Upper lobe of right lung (tissue), 1 donor: ENCODE measurements around the gene TPRN. TPM values are rescaled to one million over a fixed set of nuclear protein-coding genes. Genes with fewer than 3 reads are reported as not detected.
A peak's percentile ranks its signal among the peaks of the same experiment; 100 is the strongest.

Source experiments
- ATAC-seq: fragments of 200-7000 bp; cut with Tn5 transposase; one replicate; pipeline ENCODE4 v1.9.1; 2020; ENCODE audit warnings: mild to moderate bottlenecking, moderate library complexity
- DNase-seq: peaks from one replicate; pipeline ENCODE4 v3.0.0-alpha.2; 2020
- H3K27ac ChIP-seq: fragments of 200-600 bp; one replicate; pipeline ENCODE4 v1.8.0; 2022
- H3K27me3 ChIP-seq: fragments of 200-600 bp; one replicate; pipeline ENCODE4 v1.8.0; 2022; ENCODE audit warnings: mild to moderate bottlenecking
- H3K36me3 ChIP-seq: fragments of 200-600 bp; one replicate; pipeline ENCODE4 v1.8.0; 2022
- H3K4me1 ChIP-seq: fragments of 200-600 bp; one replicate; pipeline ENCODE4 v1.8.0; 2022
- H3K4me3 ChIP-seq: fragments of 200-600 bp; one replicate; pipeline ENCODE4 v1.8.0; 2022; ENCODE audit warnings: mild to moderate bottlenecking
- H3K9me3 ChIP-seq: fragments of 200-600 bp; one replicate; pipeline ENCODE4 v1.8.0; 2022
- CTCF ChIP-seq: fragments of 200-600 bp; IDR thresholded peaks from one replicate; pipeline ENCODE4 v1.8.0; 2022; ENCODE audit warnings: antibody characterized with exemption
- intact Hi-C: fragments of 100-400 bp; cut with DNase I; formaldehyde crosslinking; loops from one replicate; pipeline ENCODE4 v1.11.0; 2022
- total RNA-seq: library from RNA; stranded (reverse); fragmentation: NEBNext Ultra II Directional; extraction: Animal tissue kit (Norgen Biotek cat#: 25700); gene quantifications from one replicate; pipeline ENCODE4 v1.2.1, GENCODE V29; 2021
- donor health status: DM: no; HTN: yes; CAD: no; lungs with severe emphysema.

TPRN gene
- total RNA-seq, 1 donor from 2014 or later, result 22.3 TPM

GRCh38 chr9:137168904-137169856, 31.4 kb downstream of the TPRN start:
- peaks cover 14% of the 10 kb centered on the region for H3K4me1 ChIP-seq
- peak overlapping the region; percentile 29 for H3K4me3 ChIP-seq
- H3K36me3 ChIP-seq, result no peaks in the 10 kb centered on the region
- ATAC-seq, result peak; percentile 38
- no peak overlapping the region for H3K27ac ChIP-seq
- peaks cover 87% of the 10 kb centered on the region for H3K27me3 ChIP-seq
- no peaks in the 10 kb centered on the region for H3K9me3 ChIP-seq
- DNase-seq, result no peak
- no peak for TF ChIP-seq CTCF
- intact Hi-C loops, result no loop called here

- no peak for TF ChIP-seq CTCF
- no peak for DNase-seq
- H3K27ac ChIP-seq, result no peak overlapping the region
- H3K4me3 ChIP-seq, result peak overlapping the region; percentile 29
- intact Hi-C loops, result no loop called here
- no peak for ATAC-seq
- H3K4me1 ChIP-seq, result peaks cover 15% of the 10 kb centered on the region
- no peaks in the 10 kb centered on the region for H3K9me3 ChIP-seq
- H3K27me3 ChIP-seq, result peaks cover 94% of the 10 kb centered on the region
- no peaks in the 10 kb centered on the region for H3K36me3 ChIP-seq
Measured at GRCh38 chr9:137168573-137168903, 32.0 kb downstream of the TPRN start.

GRCh38 chr9:137167747-137168572, 32.6 kb downstream of the TPRN start:
- H3K9me3 ChIP-seq, result no peaks in the 10 kb centered on the region
- no peak for TF ChIP-seq CTCF
- no peaks in the 10 kb centered on the region for H3K36me3 ChIP-seq
- intact Hi-C loops, result no loop called here
- no peak for DNase-seq
- peaks cover 21% of the 10 kb centered on the region for H3K4me1 ChIP-seq
- H3K27me3 ChIP-seq, result peaks cover 97% of the 10 kb centered on the region
- no peak overlapping the region for H3K27ac ChIP-seq
- ATAC-seq, result no peak
- peak overlapping the region; percentile 29 for H3K4me3 ChIP-seq

GRCh38 chr9:137167277-137167746, 33.2 kb downstream of the TPRN start:
- H3K4me3 ChIP-seq, result no peak overlapping the region
- H3K9me3 ChIP-seq, result no peaks in the 10 kb centered on the region
- no peak for ATAC-seq
- H3K36me3 ChIP-seq, result no peaks in the 10 kb centered on the region
- intact Hi-C loops, result no loop called here
- no peak overlapping the region for H3K27ac ChIP-seq
- peaks cover 97% of the 10 kb centered on the region for H3K27me3 ChIP-seq
- DNase-seq, result no peak
- no peak for TF ChIP-seq CTCF
- H3K4me1 ChIP-seq, result peaks cover 27% of the 10 kb centered on the region

- Histone ChIP-seq H3K4me1 (peaks cover 34% of the 10 kb centered on the region), H3K9me3 (no peaks in the 10 kb centered on the region), H3K27me3 (peaks cover 99% of the 10 kb centered on the region), H3K4me3 (no peak overlapping the region), H3K27ac (no peak overlapping the region), H3K36me3 (no peaks in the 10 kb centered on the region)
- ATAC-seq (no peak), DNase-seq (no peak)
- no peak for TF ChIP-seq CTCF
- intact Hi-C loops, result no loop called here
Measured at GRCh38 chr9:137166380-137167229, 33.9 kb downstream of the TPRN start.
